GM23248 (cell line): Measurements from ENCODE around the gene ALDH1L1. TPM values are rescaled to one million over a fixed set of nuclear protein-coding genes. Genes with fewer than 3 reads are reported as not detected.

ENCODE experiments used
- DNase-seq: peaks from one replicate; pipeline ENCODE4 v3.0.0-alpha.2; 2015
- H2AFZ ChIP-seq: fragments of 200-600 bp; sonication (generic); 2 replicates; pipeline ENCODE4 v1.6.1; 2016; ENCODE audit warnings: antibody characterized with exemption
- H3F3A ChIP-seq: fragments of 200-600 bp; sonication (generic); 2 replicates; pipeline ENCODE4 v1.6.1; 2016; ENCODE audit warnings: mild to moderate bottlenecking, antibody characterized with exemption, mixed run types; ENCODE audit not compliant: insufficient read depth
- H3K27ac ChIP-seq: fragments of 200-600 bp; sonication (generic); 2 replicates; pipeline ENCODE4 v1.5.1; 2016; ENCODE audit warnings: mild to moderate bottlenecking
- H3K27me3 ChIP-seq: fragments of 200-600 bp; sonication (generic); replicated peaks from 2 replicates; pipeline ENCODE4 v1.6.1; 2016; ENCODE audit warnings: mild to moderate bottlenecking; ENCODE audit not compliant: insufficient read depth
- H3K36me3 ChIP-seq: fragments of 200-600 bp; sonication (generic); 2 replicates; pipeline ENCODE4 v1.6.1; 2016; ENCODE audit warnings: low read depth, mild to moderate bottlenecking
- H3K4me1 ChIP-seq: fragments of 200-600 bp; sonication (generic); 2 replicates; pipeline ENCODE4 v1.6.1; 2016; ENCODE audit warnings: mild to moderate bottlenecking; ENCODE audit not compliant: insufficient read depth
- H3K4me2 ChIP-seq: fragments of 200-600 bp; sonication (generic); one replicate; pipeline ENCODE4 v1.6.1; 2016; ENCODE audit warnings: mild to moderate bottlenecking; ENCODE audit not compliant: unreplicated experiment
- H3K4me3 ChIP-seq: fragments of 200-600 bp; sonication (generic); 2 replicates; pipeline ENCODE4 v1.5.1; 2016; ENCODE audit warnings: mild to moderate bottlenecking
- H3K79me2 ChIP-seq: fragments of 200-600 bp; sonication (generic); 2 replicates; pipeline ENCODE4 v1.6.1; 2016; ENCODE audit warnings: mild to moderate bottlenecking; ENCODE audit not compliant: insufficient read depth
- H3K9ac ChIP-seq: fragments of 200-600 bp; sonication (generic); 2 replicates; pipeline ENCODE4 v1.6.1; 2016; ENCODE audit warnings: mild to moderate bottlenecking
- H3K9me2 ChIP-seq: fragments of 200-600 bp; sonication (generic); 2 replicates; pipeline ENCODE4 v1.6.1; 2016; ENCODE audit warnings: mixed run types, mild to moderate bottlenecking, moderate library complexity; ENCODE audit not compliant: insufficient read depth
- H3K9me3 ChIP-seq: fragments of 200-600 bp; sonication (generic); one replicate; pipeline ENCODE4 v1.6.1; 2017; ENCODE audit warnings: low read depth
- H4K20me1 ChIP-seq: fragments of 200-600 bp; sonication (generic); 2 replicates; pipeline ENCODE4 v1.6.0; 2016; ENCODE audit not compliant: insufficient read depth
- EZH2 ChIP-seq: fragments of 200-600 bp; sonication (generic); IDR thresholded peaks from 2 replicates; pipeline ENCODE4 v1.6.1; 2018; ENCODE audit warnings: antibody characterized with exemption, mild to moderate bottlenecking; ENCODE audit not compliant: insufficient read depth, poor library complexity, severe bottlenecking
- EZH2phosphoT487 ChIP-seq: fragments of 200-600 bp; sonication (generic); IDR thresholded peaks from 2 replicates; pipeline ENCODE4 v1.6.1; 2018; ENCODE audit warnings: antibody characterized with exemption, moderate library complexity, mild to moderate bottlenecking, low read depth; ENCODE audit not compliant: insufficient read depth
- WGBS, 2 experiments: methylation state at CpG; one replicate each; pipeline ENCODE4 v1.1.6; 2015 to 2017; ENCODE audit warnings: low lambda C conversion rate in 2 of 2, low coverage in 1 of 2; ENCODE audit errors: missing lambda C conversion rate in 2 of 2; 5-methylcytosine and 5-hydroxymethylcytosine counted together
- in situ Hi-C: fragments of 300-500 bp; cut with MboI; formaldehyde crosslinking; loops from 2 replicates; pipeline ENCODE4 v1.15.0; 2020
- polyA plus RNA-seq: library from polyadenylated mRNA; unstranded; fragments of >200 nt; fragmentation: Nextera tagmentation; extraction: Ambion mirVana; gene quantifications from 2 replicates; pipeline ENCODE4 v1.2.1, GENCODE V29; 2016
- total RNA-seq: library from RNA; depleted of rRNA; stranded (reverse); fragments of >200 nt; shearing (Covaris generic); gene quantifications from 2 replicates; pipeline ENCODE4 v1.2.3, GENCODE V29; 2014

The ALDH1L1 gene
- total and polyA plus RNA-seq, 2 experiments from 2014 or later = not detected

- H3K36me3 ChIP-seq = no peaks in the 10 kb centered on the region
- H3K27me3 ChIP-seq = peaks cover 33% of the 10 kb centered on the region
- H3K9ac ChIP-seq = no peak overlapping the region
- H3K4me2 ChIP-seq = no peak overlapping the region
- in situ Hi-C loops = no loop called here
- no peak overlapping the region for H2AFZ ChIP-seq
- TF ChIP-seq EZH2 (no peak), EZH2phosphoT487 (no peak)
- no peak for DNase-seq
- H4K20me1 ChIP-seq = no peaks in the 10 kb centered on the region
- no peak overlapping the region for H3K27ac ChIP-seq
- no peaks in the 10 kb centered on the region for H3K79me2 ChIP-seq
- H3K4me3 ChIP-seq = no peak overlapping the region
- no peaks in the 10 kb centered on the region for H3K4me1 ChIP-seq
- no peaks in the 10 kb centered on the region for H3K9me2 ChIP-seq
- 68 to 69% methylated on average over 3 of the region's 3 CpGs for WGBS, 2 experiments
- H3K9me3 ChIP-seq = no peaks in the 10 kb centered on the region
- no peaks in the 10 kb centered on the region for H3F3A ChIP-seq
Observed at GRCh38 chr3:126117212-126117611, 63.2 kb downstream of the ALDH1L1 start.

GRCh38 chr3:126116526-126116925, 63.9 kb downstream of the ALDH1L1 start:
- Histone ChIP-seq H3K27ac (no peak overlapping the region), H3K9me2 (no peaks in the 10 kb centered on the region), H4K20me1 (no peaks in the 10 kb centered on the region), H2AFZ (no peak overlapping the region), H3K27me3 (peaks cover 26% of the 10 kb centered on the region), H3K79me2 (no peaks in the 10 kb centered on the region), H3K4me2 (no peak overlapping the region), H3K9ac (no peak overlapping the region), H3K9me3 (no peaks in the 10 kb centered on the region), H3F3A (no peaks in the 10 kb centered on the region), H3K4me3 (no peak overlapping the region), H3K4me1 (no peaks in the 10 kb centered on the region), H3K36me3 (no peaks in the 10 kb centered on the region)
- DNase-seq = no peak
- in situ Hi-C loops = no loop called here
- TF ChIP-seq EZH2phosphoT487 (no peak), EZH2 (no peak)
- WGBS, 2 experiments = 38 to 43% methylated on average over 1 of the region's 1 CpG

GRCh38 chr3:126114443-126115386, 65.7 kb downstream of the ALDH1L1 start:
- no peak overlapping the region for H3K27ac ChIP-seq
- H3K27me3 ChIP-seq = peaks cover 10% of the 10 kb centered on the region
- no peaks in the 10 kb centered on the region for H3F3A ChIP-seq
- H3K4me3 ChIP-seq = no peak overlapping the region
- TF ChIP-seq EZH2 = no peak
- no peak for TF ChIP-seq EZH2phosphoT487
- DNase-seq = no peak
- H3K79me2 ChIP-seq = no peaks in the 10 kb centered on the region
- H4K20me1 ChIP-seq = no peaks in the 10 kb centered on the region
- no peak overlapping the region for H3K4me2 ChIP-seq
- no peaks in the 10 kb centered on the region for H3K9me2 ChIP-seq
- no peak overlapping the region for H3K9ac ChIP-seq
- no peak overlapping the region for H2AFZ ChIP-seq
- H3K9me3 ChIP-seq = no peaks in the 10 kb centered on the region
- in situ Hi-C loops = no loop called here
- no peaks in the 10 kb centered on the region for H3K4me1 ChIP-seq
- 75 to 81% methylated on average over 15 to 16 of the region's 16 CpGs for WGBS, 2 experiments
- H3K36me3 ChIP-seq = no peaks in the 10 kb centered on the region

GRCh38 chr3:126113733-126114442, 66.5 kb downstream of the ALDH1L1 start:
- no peak overlapping the region for H3K4me2 ChIP-seq
- TF ChIP-seq EZH2 = no peak
- no peak for TF ChIP-seq EZH2phosphoT487
- no peak overlapping the region for H3K4me3 ChIP-seq
- in situ Hi-C loops = no loop called here
- H3K27ac ChIP-seq = no peak overlapping the region
- no peaks in the 10 kb centered on the region for H3K9me3 ChIP-seq
- H3K27me3 ChIP-seq = peaks cover 1% of the 10 kb centered on the region
- H4K20me1 ChIP-seq = no peaks in the 10 kb centered on the region
- H3K9ac ChIP-seq = no peak overlapping the region
- DNase-seq = peak; percentile 32
- no peaks in the 10 kb centered on the region for H3K4me1 ChIP-seq
- H3K36me3 ChIP-seq = no peaks in the 10 kb centered on the region
- H3K79me2 ChIP-seq = no peaks in the 10 kb centered on the region
- H3K9me2 ChIP-seq = no peaks in the 10 kb centered on the region
- no peaks in the 10 kb centered on the region for H3F3A ChIP-seq
- WGBS, 2 experiments = 60 to 64% methylated on average over 9 of the region's 9 CpGs
- no peak overlapping the region for H2AFZ ChIP-seq
